Dedifferentiated amniotic fluid mesenchymal stem cell (primary cell): ENCODE results near the gene PLAGL2.

Experiments used
- DNase-seq: peaks from one replicate; pipeline ENCODE4 v3.0.0-alpha.2; 2016; ENCODE audit errors: extremely low spot score

PLAGL2 gene

GRCh38 chr20:32149566-32150170 lies 57.9 kb downstream of the PLAGL2 start:
- no peak for DNase-seq

GRCh38 chr20:32144898-32145662 lies 62.5 kb downstream of the PLAGL2 start:
- DNase-seq: no peak

GRCh38 chr20:32142991-32143390 lies 64.6 kb downstream of the PLAGL2 start:
- DNase-seq: no peak
